GM21447 (cell line): ENCODE data around the gene CD4.

Source experiments
- ATAC-seq: cut with Tn5 transposase; IDR thresholded peaks from one replicate; pipeline ENCODE4 v1.9.1; 2021; ENCODE audit not compliant: unreplicated experiment

CD4 gene

DNA sequence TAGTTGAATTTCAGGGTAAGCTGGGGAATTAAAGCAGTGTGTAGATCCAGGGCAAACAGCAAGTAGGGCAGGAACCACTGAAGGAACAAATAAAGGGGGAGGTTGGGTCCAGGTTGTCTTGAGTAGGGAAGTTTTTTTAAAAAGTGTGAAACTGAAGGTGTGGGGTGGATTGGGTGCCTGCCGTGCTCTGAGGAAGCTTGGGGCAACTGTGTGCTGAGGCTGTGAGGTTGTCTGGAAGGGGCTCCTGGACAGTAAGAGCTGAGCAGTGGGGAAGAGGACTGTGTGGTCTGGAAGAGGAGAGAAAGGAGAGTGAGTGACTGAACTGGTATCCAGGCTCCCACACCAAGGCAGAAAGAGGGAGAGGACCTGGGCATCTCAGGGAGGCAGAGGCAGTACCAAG lies 21.4 kb downstream of the CD4 start:
- ATAC-seq = no peak

DNA sequence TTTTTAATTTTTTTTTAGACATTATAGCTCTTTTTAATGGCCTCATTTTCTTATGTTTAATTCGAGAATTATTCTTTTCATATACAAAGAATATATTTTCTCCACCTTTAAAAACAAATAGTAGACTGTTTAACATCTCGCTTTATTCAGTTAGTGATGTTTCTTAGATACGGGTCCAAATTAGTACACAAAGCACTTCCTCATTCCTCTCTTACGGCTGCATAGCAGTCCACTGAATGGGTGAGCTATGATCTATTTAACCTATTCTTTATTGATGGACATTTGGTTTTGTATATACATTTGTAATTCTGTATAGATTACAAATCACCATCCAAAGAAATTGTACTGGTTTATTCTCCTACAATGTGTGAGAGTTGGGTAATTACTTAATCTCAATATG lies 24.0 kb downstream of the CD4 start:
- ATAC-seq = no peak

DNA sequence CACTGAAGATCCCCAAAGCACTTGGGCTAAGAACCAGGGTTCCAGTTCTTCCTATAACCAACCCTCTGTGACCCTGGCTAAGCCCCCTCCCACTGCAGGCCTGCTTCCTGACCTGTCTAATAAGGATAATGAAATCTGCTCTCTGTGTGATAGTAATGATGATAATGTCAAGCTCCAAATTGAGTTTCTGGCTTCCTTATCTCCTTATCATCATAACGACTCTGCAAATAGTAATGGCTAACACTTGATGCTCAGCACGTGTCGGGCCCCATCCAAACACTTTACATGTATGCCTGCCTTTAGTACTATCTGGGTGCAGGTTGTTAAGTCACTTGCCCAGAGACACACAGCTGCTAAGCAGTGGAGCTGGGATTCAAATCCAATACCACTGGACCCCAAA lies 27.3 kb downstream of the CD4 start:
- ATAC-seq = no peak

DNA sequence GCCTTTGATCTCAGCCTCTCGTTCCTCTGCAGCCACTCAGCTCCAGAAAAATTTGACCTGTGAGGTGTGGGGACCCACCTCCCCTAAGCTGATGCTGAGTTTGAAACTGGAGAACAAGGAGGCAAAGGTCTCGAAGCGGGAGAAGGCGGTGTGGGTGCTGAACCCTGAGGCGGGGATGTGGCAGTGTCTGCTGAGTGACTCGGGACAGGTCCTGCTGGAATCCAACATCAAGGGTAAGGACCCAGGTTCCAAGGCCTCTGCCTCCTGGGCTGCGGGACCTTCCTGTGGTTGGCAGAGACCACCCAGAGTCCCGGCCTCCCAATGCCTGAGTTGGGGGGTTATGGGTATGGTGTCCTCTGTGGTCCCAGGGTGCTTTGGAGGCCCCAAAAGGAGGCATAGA lies 27.8 kb downstream of the CD4 start:
- no peak for ATAC-seq

GRCh38 chr12:6817662-6818157 lies 28.4 kb downstream of the CD4 start:
- no peak for ATAC-seq

DNA sequence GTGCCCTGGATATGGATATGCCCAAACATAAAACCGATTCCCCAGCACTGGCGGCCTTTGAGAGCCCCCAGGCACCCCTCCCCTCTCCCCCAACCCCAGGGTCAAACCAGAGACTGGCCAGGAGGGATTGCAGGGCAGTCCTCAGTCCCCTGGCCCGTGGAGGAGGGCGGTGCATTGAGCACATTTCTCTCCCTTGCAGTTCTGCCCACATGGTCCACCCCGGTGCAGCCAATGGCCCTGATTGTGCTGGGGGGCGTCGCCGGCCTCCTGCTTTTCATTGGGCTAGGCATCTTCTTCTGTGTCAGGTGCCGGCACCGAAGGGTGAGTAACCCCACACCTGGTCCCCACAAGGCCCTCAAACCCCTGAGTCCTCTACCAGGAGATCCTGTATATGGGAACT lies 28.9 kb downstream of the CD4 start:
- no peak for ATAC-seq

DNA sequence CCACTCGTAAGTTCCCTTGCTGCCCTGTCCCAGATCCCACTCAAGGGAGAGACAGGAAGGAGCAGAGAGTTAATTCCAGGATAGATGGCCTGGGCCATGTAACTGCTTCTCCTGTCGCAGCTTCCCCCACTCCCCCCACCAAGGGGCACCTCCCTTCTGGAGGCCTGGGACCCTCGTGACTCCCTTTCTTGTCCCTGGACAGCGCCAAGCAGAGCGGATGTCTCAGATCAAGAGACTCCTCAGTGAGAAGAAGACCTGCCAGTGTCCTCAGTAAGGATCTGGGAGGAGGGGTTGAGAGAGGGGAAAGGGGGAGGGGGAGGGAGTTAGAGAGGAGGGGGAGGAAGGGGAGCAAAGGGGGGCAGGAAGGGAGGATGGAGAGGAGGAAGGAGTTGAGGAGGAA lies 29.3 kb downstream of the CD4 start:
- no peak for ATAC-seq

GRCh38 chr12:6819106-6820030 lies 30.0 kb downstream of the CD4 start:
- no peak for ATAC-seq

- no peak for ATAC-seq
Observed at GRCh38 chr12:6820166-6820565, 30.8 kb downstream of the CD4 start.

- no peak for ATAC-seq
Observed at GRCh38 chr12:6821591-6822425, 32.5 kb downstream of the CD4 start, which contains the start of gene GPR162. Gene GPR162 (plus strand): TSS chr12:6821821. CDS start chr12:6823899, 2,078 bp downstream.

GRCh38 chr12:6822426-6823135 lies 33.3 kb downstream of the CD4 start:
- ATAC-seq = no peak

- no peak for ATAC-seq
Observed at GRCh38 chr12:6823182-6824084, 34.1 kb downstream of the CD4 start.

GRCh38 chr12:6824085-6824775 lies 34.9 kb downstream of the CD4 start:
- no peak for ATAC-seq

DNA sequence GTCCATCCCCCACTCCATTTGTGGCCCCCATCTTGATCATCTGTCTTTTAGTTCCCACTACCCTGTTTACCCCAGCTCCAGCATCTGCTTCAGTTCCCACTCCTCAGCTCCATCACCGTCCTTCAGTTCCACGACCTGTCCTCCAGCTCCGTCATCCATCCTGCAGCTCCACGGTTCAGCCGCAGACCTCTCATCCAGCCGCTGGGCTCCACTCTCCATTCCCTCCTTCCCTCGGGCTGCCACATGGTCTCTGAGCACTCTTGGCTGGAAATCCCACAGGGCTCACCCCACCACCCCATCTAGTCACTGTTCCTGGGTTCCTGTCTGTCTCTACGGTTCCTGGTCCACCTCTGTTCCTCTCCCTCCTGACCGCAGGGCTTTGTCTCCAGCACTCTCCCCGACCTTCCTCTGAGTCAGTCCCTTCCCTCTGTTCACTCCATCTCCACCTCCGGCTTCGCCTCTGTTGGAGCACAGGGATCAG lies 35.6 kb downstream of the CD4 start:
- ATAC-seq = no peak

GRCh38 chr12:6825398-6826124 lies 36.2 kb downstream of the CD4 start:
- no peak for ATAC-seq

- ATAC-seq = no peak
Observed at GRCh38 chr12:6826125-6826733, 36.9 kb downstream of the CD4 start.

GRCh38 chr12:6826734-6827436 lies 37.6 kb downstream of the CD4 start:
- ATAC-seq = no peak
